H9 (cell line): ENCODE measurements around the gene GRAP2. TPM values are rescaled to one million over a fixed set of nuclear protein-coding genes. Genes with fewer than 3 reads are reported as not detected.

Experiments
- DNase-seq: peaks from one replicate; pipeline ENCODE4 v3.0.0-alpha.2; 2017
- H2AFZ ChIP-seq: one replicate; pipeline ENCODE4 v1.6.1; 2013; ENCODE audit warnings: mild to moderate bottlenecking, low read length, control low read depth, moderate library complexity
- H2AK5ac ChIP-seq: 2 replicates; pipeline ENCODE4 v1.6.1; 2013; ENCODE audit warnings: low read length, control low read depth, mixed read lengths; ENCODE audit not compliant: insufficient read length
- H2BK120ac ChIP-seq: one replicate; pipeline ENCODE4 v1.6.1; 2013; ENCODE audit warnings: low read depth, mild to moderate bottlenecking, low read length, control low read depth, inconsistent platforms; ENCODE audit not compliant: poor library complexity, severe bottlenecking
- H2BK12ac ChIP-seq: 2 replicates; pipeline ENCODE4 v1.6.1; 2013; ENCODE audit warnings: low read length, control low read depth, mixed read lengths, low read depth; ENCODE audit not compliant: insufficient read length
- H2BK15ac ChIP-seq: 2 replicates; pipeline ENCODE4 v1.6.1; 2013; ENCODE audit warnings: low read depth, low read length, control low read depth
- H2BK20ac ChIP-seq: one replicate; pipeline ENCODE4 v1.6.1; 2013; ENCODE audit warnings: low read depth, mild to moderate bottlenecking, low read length, control low read depth, inconsistent platforms; ENCODE audit not compliant: poor library complexity, severe bottlenecking
- H2BK5ac ChIP-seq: 2 replicates; pipeline ENCODE4 v1.6.1; 2013; ENCODE audit warnings: low read length, control low read depth, mixed read lengths; ENCODE audit not compliant: insufficient read length
- H3K14ac ChIP-seq: 2 replicates; pipeline ENCODE4 v1.6.1; 2013; ENCODE audit warnings: low read length, control low read depth; ENCODE audit not compliant: insufficient read depth
- H3K18ac ChIP-seq: 2 replicates; pipeline ENCODE4 v1.6.1; 2013; ENCODE audit warnings: low read depth, mild to moderate bottlenecking, mixed read lengths, low read length, control low read depth; ENCODE audit not compliant: insufficient read length
- H3K23ac ChIP-seq: 2 replicates; pipeline ENCODE4 v1.6.1; 2013; ENCODE audit warnings: low read length, control low read depth, mixed read lengths, low read depth; ENCODE audit not compliant: insufficient read length
- H3K23me2 ChIP-seq: 2 replicates; pipeline ENCODE4 v1.6.1; 2013; ENCODE audit warnings: low read depth, mild to moderate bottlenecking, mixed read lengths, low read length, control low read depth; ENCODE audit not compliant: insufficient read length, poor library complexity, severe bottlenecking
- H3K27ac ChIP-seq: 2 replicates; pipeline ENCODE4 v1.5.1; 2013; ENCODE audit warnings: low read length, control low read depth, mixed read lengths, low read depth; ENCODE audit not compliant: insufficient read length
- H3K27me3 ChIP-seq: 2 replicates; pipeline ENCODE4 v1.6.1; 2013; ENCODE audit warnings: low read length, control low read depth, inconsistent platforms; ENCODE audit not compliant: insufficient read depth
- H3K4ac ChIP-seq: 2 replicates; pipeline ENCODE4 v1.6.1; 2013; ENCODE audit warnings: low read depth, mild to moderate bottlenecking, control low read depth, inconsistent platforms, low read length, moderate library complexity
- H3K4me1 ChIP-seq: 2 replicates; pipeline ENCODE4 v1.6.1; 2013; ENCODE audit warnings: low read length, control low read depth, inconsistent platforms; ENCODE audit not compliant: insufficient read depth
- H3K4me2 ChIP-seq: 2 replicates; pipeline ENCODE4 v1.6.1; 2013; ENCODE audit warnings: low read length, control low read depth, mixed read lengths; ENCODE audit not compliant: insufficient read length, insufficient read depth
- H3K56ac ChIP-seq: 2 replicates; pipeline ENCODE4 v1.6.1; 2013; ENCODE audit warnings: low read depth, mild to moderate bottlenecking, mixed read lengths, low read length, control low read depth; ENCODE audit not compliant: insufficient read length
- H3K79me1 ChIP-seq: 2 replicates; pipeline ENCODE4 v1.6.1; 2013; ENCODE audit warnings: low read depth, mild to moderate bottlenecking, moderate library complexity, low read length, control low read depth, inconsistent platforms; ENCODE audit not compliant: insufficient read depth, poor library complexity, severe bottlenecking
- H3K79me2 ChIP-seq: 2 replicates; pipeline ENCODE4 v1.6.1; 2013; ENCODE audit warnings: low read length, control low read depth, inconsistent platforms; ENCODE audit not compliant: insufficient read depth
- H3K9ac ChIP-seq: 2 replicates; pipeline ENCODE4 v1.6.1; 2013; ENCODE audit warnings: low read length, control low read depth, mixed read lengths; ENCODE audit not compliant: insufficient read length; ENCODE audit errors: extremely low read depth
- H3K9me3 ChIP-seq: one replicate; pipeline ENCODE4 v1.6.1; 2013; ENCODE audit warnings: low read depth, low read length, inconsistent platforms; ENCODE audit not compliant: control insufficient read depth
- H3T11ph ChIP-seq: one replicate; pipeline ENCODE4 v1.6.1; 2013; ENCODE audit warnings: mild to moderate bottlenecking, low read length, control low read depth, inconsistent platforms
- H4K20me1 ChIP-seq: one replicate; pipeline ENCODE4 v1.6.1; 2013; ENCODE audit not compliant: control insufficient read depth, insufficient read length, insufficient read depth
- H4K5ac ChIP-seq: 2 replicates; pipeline ENCODE4 v1.6.1; 2013; ENCODE audit warnings: low read depth, mild to moderate bottlenecking, mixed read lengths, low read length, control low read depth; ENCODE audit not compliant: insufficient read length
- H4K8ac ChIP-seq: replicated peaks from 2 replicates; pipeline ENCODE4 v1.6.1; 2013; ENCODE audit warnings: low read length, control low read depth, mixed read lengths, low read depth; ENCODE audit not compliant: insufficient read length
- H4K91ac ChIP-seq: 2 replicates; pipeline ENCODE4 v1.6.1; 2013; ENCODE audit warnings: low read depth, mild to moderate bottlenecking, moderate library complexity, mixed read lengths, low read length, control low read depth; ENCODE audit not compliant: insufficient read length
- H3K27ac Mint-ChIP-seq, 3 experiments: 2 replicates in 2 of 3; 3 replicates in 1 of 3; pipeline ENCODE4 v1.8.0; 2020 to 2021; ENCODE audit warnings: mixed read lengths in 3 of 3, mild to moderate bottlenecking in 1 of 3, moderate library complexity in 1 of 3
- H3K27me3 Mint-ChIP-seq: 2 replicates; pipeline ENCODE4 v1.8.0; 2021; ENCODE audit warnings: low read depth, mild to moderate bottlenecking, moderate library complexity, mixed read lengths
- H3K36me3 Mint-ChIP-seq, 3 experiments: 2 replicates in 2 of 3; 3 replicates in 1 of 3; pipeline ENCODE4 v1.8.0; 2020 to 2021; ENCODE audit warnings: low read depth in 3 of 3, mixed read lengths in 3 of 3; ENCODE audit not compliant: insufficient read depth in 1 of 3
- H3K4me1 Mint-ChIP-seq, 2 experiments: 2 replicates each; pipeline ENCODE4 v1.8.0; 2020; ENCODE audit warnings: mixed read lengths in 2 of 2
- H3K4me3 Mint-ChIP-seq, 2 experiments: 2 replicates in 1 of 2; 3 replicates in 1 of 2; pipeline ENCODE4 v1.8.0; 2020 to 2021; ENCODE audit warnings: mild to moderate bottlenecking in 2 of 2, mixed read lengths in 2 of 2, moderate library complexity in 1 of 2
- H3K9me3 Mint-ChIP-seq, 2 experiments: 2 replicates in 1 of 2; 3 replicates in 1 of 2; pipeline ENCODE4 v1.8.0; 2020; ENCODE audit warnings: mild to moderate bottlenecking in 2 of 2, mixed read lengths in 2 of 2, moderate library complexity in 1 of 2
- WGBS: extraction: QIAGEN DNeasy Blood & Tissue Kit; methylation state at CpG from one replicate; pipeline ENCODE4 v1.1.7; 2013; ENCODE audit warnings: missing lambda C conversion rate, low lambda C conversion rate, mixed read lengths; ENCODE audit not compliant: insufficient read length; ENCODE audit errors: extremely low coverage; 5-methylcytosine and 5-hydroxymethylcytosine counted together
- total RNA-seq: library from RNA; stranded (reverse); gene quantifications from 2 replicates; pipeline ENCODE4 v1.2.1, GENCODE V29; 2021
- TF ChIP-seq, protein P1 (sequence below): fragments of 200-600 bp; sonication (generic); conservative IDR thresholded peaks from 3 replicates; pipeline ENCODE4 v1.8.0; 2021; ENCODE audit warnings: antibody characterized with exemption, mild to moderate bottlenecking

Gene GRAP2
- total RNA-seq, 1 experiment from 2014 or later = not detected

GRCh38 chr22:39953101-39953500 lies 52.2 kb downstream of the GRAP2 start:
- no peak overlapping the region for H3K27ac ChIP-seq
- WGBS = no CpG with 5 or more reads among the region's 2 CpGs
- no peak for DNase-seq
- H3K27ac Mint-ChIP-seq = 0 out of 7 replicates have a peak overlapping the region, but pooled peaks of 1 of the 3 experiments have one; percentile 7
- no peaks in the 10 kb centered on the region; a peak in 1 of 7 replicates for H3K36me3 Mint-ChIP-seq
- no peak overlapping the region for H3K18ac ChIP-seq
- H2BK20ac ChIP-seq = no peak overlapping the region
- H3K4me1 ChIP-seq = 0 out of 2 replicates have a peak, but pooled peaks cover 3% of the 10 kb centered on the region
- peaks cover 2% of the 10 kb centered on the region for H3K27me3 Mint-ChIP-seq
- TF ChIP-seq, protein P1, sequence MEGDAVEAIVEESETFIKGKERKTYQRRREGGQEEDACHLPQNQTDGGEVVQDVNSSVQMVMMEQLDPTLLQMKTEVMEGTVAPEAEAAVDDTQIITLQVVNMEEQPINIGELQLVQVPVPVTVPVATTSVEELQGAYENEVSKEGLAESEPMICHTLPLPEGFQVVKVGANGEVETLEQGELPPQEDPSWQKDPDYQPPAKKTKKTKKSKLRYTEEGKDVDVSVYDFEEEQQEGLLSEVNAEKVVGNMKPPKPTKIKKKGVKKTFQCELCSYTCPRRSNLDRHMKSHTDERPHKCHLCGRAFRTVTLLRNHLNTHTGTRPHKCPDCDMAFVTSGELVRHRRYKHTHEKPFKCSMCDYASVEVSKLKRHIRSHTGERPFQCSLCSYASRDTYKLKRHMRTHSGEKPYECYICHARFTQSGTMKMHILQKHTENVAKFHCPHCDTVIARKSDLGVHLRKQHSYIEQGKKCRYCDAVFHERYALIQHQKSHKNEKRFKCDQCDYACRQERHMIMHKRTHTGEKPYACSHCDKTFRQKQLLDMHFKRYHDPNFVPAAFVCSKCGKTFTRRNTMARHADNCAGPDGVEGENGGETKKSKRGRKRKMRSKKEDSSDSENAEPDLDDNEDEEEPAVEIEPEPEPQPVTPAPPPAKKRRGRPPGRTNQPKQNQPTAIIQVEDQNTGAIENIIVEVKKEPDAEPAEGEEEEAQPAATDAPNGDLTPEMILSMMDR = no peak
- H3K9me3 Mint-ChIP-seq = no peaks in the 10 kb centered on the region
- no peak overlapping the region for H3T11ph ChIP-seq
- no peak overlapping the region for H2AFZ ChIP-seq
- H3K79me2 ChIP-seq = no peaks in the 10 kb centered on the region
- H2AK5ac ChIP-seq = no peak overlapping the region
- no peak overlapping the region for H2BK5ac ChIP-seq
- H3K27me3 ChIP-seq = no peaks in the 10 kb centered on the region
- no peak overlapping the region for H3K56ac ChIP-seq
- no peak overlapping the region for H3K4ac ChIP-seq
- H4K91ac ChIP-seq = no peak overlapping the region
- no peaks in the 10 kb centered on the region for H3K23me2 ChIP-seq
- no peaks in the 10 kb centered on the region for H3K9me3 ChIP-seq
- no peaks in the 10 kb centered on the region for H3K79me1 ChIP-seq
- no peak overlapping the region for H4K8ac ChIP-seq
- no peak overlapping the region for H3K9ac ChIP-seq
- no peak overlapping the region for H3K4me2 ChIP-seq
- H3K4me3 Mint-ChIP-seq = no peak overlapping the region
- peaks cover 21 to 27% of the 10 kb centered on the region in 2 experiments for H3K4me1 Mint-ChIP-seq
- no peak overlapping the region for H2BK120ac ChIP-seq
- no peak overlapping the region for H3K14ac ChIP-seq
- no peak overlapping the region for H2BK15ac ChIP-seq
- H4K20me1 ChIP-seq = no peaks in the 10 kb centered on the region
- H4K5ac ChIP-seq = no peak overlapping the region
- H2BK12ac ChIP-seq = no peak overlapping the region
- no peak overlapping the region for H3K23ac ChIP-seq
